GM20000 (cell line): Measurements from ENCODE around the gene PLLP.

ENCODE experiments used
- DNase-seq: peaks from one replicate; pipeline ENCODE4 v3.0.0; 2012; ENCODE audit warnings: low spot score
- CTCF ChIP-seq: IDR thresholded peaks from 2 replicates; pipeline ENCODE4 v1.5.1; 2012; ENCODE audit warnings: mild to moderate bottlenecking, control low read depth; ENCODE audit errors: extremely low read depth, missing control alignments

Gene PLLP

GRCh38 chr16:57226701-57227621, 57.5 kb downstream of the PLLP start:
- DNase-seq = no peak
- TF ChIP-seq CTCF = no peak

- no peak for TF ChIP-seq CTCF
- DNase-seq = no peak
These were observed 58.5 kb downstream of the PLLP start for GRCh38 chr16:57225978-57226377.

GRCh38 chr16:57224651-57225335, 59.7 kb downstream of the PLLP start:
- no peak for TF ChIP-seq CTCF
- DNase-seq = no peak

GRCh38 chr16:57223057-57223456, 61.4 kb downstream of the PLLP start:
- no peak for TF ChIP-seq CTCF

GRCh38 chr16:57216968-57217367, 67.5 kb downstream of the PLLP start:
- TF ChIP-seq CTCF = no peak
- no peak for DNase-seq

More at GRCh38 chr16:57223057-57223456, 61.4 kb downstream of the PLLP start:
- DNase-seq = no peak

GRCh38 chr16:57213462-57213861, 71.0 kb downstream of the PLLP start:
- DNase-seq = no peak
- TF ChIP-seq CTCF = no peak

GRCh38 chr16:57209780-57210179, 74.7 kb downstream of the PLLP start:
- no peak for DNase-seq
- no peak for TF ChIP-seq CTCF
